HG03457 (cell line): ENCODE data around the gene CPA1.
"Not testable (repeated sequence)": the region's sequence is repeated elsewhere in the genome, so short reads cannot be mapped to it uniquely, and the experiment has no call there.

Experiments
- ATAC-seq: cut with Tn5 transposase; IDR thresholded peaks from one replicate; pipeline ENCODE4 v1.9.1; 2021; ENCODE audit warnings: moderate number of reproducible peaks; ENCODE audit not compliant: unreplicated experiment

CPA1 gene

DNA sequence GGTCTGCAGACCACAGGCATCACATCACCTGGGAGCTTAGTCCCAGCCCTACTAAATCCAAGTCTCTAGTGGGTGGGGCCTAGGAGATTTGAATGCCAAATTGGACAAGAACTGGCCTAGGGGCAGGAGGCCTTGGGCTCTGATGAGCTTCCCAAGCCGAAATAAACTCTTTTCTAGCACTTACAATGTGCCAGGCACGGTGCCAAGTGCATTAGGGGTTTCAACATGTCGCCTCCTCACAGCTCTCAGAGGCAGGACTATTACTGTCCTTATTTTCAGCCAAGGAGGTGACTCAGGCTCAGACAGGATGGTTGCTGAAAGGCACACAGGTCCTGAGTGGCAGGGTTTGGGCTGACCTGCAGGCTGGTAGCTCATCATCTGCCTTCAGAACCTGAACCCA lies 9.2 kb upstream of the CPA1 start:
- no peak for ATAC-seq

- no peak for ATAC-seq
Observed at GRCh38 chr7:130372402-130373165, 7.7 kb upstream of the CPA1 start.

DNA sequence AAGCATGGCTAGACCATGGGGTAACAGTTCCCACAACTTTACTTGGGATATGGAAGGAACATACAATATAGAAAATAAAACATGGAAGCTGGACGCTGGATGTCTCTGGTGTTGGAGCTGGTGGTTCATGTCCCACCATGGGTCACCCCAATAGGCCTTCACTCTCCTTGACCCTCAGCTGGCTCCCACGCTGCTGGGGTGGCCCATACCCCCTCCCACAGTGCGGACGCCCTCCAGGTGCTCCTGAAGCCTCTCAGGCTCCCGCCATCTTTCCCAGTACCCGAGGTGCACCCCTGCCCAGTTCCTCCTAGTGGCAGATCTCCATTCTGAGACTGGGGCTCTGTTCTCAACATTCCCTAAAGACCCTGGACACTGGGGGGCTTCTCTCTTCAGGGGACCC lies 5.8 kb upstream of the CPA1 start:
- no peak for ATAC-seq

GRCh38 chr7:130376461-130376860 lies 3.8 kb upstream of the CPA1 start:
- ATAC-seq: not testable (repeated sequence)

- no peak for ATAC-seq
Observed at GRCh38 chr7:130377178-130377577, 3.1 kb upstream of the CPA1 start.

GRCh38 chr7:130379019-130379418 lies 1.3 kb upstream of the CPA1 start:
- no peak for ATAC-seq

DNA sequence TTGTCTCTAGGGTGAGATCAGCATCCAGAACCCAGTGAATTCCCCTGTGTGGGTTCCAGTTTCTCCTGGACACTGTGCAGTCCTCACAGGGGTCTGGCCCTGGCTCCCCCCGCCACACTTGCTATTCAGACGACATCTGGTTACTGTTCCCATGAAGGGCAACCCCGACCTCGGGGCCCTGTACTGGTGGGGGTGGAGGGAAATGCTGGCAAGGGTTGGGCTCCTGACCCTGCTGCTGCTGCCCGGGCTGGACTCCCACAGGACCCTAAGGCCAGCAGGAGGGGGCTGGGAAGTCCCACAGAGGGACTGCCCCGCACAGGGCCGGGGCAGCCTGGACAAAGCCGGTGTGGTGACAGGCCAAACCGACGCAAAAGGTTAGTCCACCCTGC lies 768 bp upstream of the CPA1 start:
- no peak for ATAC-seq

GRCh38 chr7:130380861-130381455 lies 664 bp downstream of the CPA1 start:
- ATAC-seq: no peak

- ATAC-seq: no peak
Observed at GRCh38 chr7:130381468-130382312, 1.4 kb downstream of the CPA1 start.

DNA sequence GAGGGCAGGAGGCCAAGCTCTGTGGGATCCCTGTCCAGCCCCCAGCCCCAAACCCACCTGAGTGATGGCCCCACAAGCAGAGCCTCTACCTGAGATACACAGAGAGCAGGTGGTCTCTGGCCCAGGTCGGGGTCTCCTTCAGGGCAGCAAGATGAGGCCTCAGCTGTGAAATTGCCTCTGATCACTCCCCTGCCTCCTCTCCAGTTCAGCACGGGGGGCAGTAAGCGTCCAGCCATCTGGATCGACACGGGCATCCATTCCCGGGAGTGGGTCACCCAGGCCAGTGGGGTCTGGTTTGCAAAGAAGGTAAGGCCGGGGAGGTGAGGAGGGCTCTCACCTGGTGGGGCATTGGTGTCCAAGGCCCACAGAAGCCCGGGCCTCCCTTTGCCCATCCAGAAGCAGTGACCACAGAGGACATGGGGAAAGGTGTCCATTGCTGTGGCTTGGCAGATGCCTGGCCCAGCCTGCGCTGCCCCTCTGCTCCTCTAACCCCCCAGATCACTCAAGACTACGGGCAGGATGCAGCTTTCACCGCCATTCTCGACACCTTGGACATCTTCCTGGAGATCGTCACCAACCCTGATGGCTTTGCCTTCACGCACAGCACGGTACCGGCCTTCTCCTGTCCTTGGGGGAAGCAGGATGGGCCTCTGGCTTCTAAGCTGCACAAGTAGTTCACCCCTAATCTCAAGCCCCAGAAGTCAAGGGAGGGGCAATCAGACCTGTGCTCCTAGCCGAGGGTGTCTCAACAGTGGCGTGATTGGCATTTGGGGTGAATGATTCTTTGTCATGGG lies 3.1 kb downstream of the CPA1 start:
- no peak for ATAC-seq

DNA sequence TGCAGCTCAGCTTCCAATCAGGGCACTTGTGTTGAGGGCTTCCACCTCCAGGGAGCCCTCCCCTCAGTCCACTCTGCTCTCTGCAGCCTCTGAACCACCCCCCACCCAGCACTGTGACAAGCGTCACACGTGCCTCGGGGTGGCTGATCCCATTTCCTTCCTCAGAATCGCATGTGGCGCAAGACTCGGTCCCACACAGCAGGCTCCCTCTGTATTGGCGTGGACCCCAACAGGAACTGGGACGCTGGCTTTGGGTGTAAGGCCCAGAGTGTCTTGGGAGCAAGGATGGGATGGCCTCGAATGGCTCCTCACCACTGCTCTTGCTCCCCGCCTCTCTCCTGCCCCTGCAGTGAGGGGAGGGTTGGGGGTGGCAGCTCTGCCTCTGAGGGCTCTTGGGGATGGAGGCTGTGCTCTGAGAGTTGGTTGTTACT lies 4.1 kb downstream of the CPA1 start:
- no peak for ATAC-seq

DNA sequence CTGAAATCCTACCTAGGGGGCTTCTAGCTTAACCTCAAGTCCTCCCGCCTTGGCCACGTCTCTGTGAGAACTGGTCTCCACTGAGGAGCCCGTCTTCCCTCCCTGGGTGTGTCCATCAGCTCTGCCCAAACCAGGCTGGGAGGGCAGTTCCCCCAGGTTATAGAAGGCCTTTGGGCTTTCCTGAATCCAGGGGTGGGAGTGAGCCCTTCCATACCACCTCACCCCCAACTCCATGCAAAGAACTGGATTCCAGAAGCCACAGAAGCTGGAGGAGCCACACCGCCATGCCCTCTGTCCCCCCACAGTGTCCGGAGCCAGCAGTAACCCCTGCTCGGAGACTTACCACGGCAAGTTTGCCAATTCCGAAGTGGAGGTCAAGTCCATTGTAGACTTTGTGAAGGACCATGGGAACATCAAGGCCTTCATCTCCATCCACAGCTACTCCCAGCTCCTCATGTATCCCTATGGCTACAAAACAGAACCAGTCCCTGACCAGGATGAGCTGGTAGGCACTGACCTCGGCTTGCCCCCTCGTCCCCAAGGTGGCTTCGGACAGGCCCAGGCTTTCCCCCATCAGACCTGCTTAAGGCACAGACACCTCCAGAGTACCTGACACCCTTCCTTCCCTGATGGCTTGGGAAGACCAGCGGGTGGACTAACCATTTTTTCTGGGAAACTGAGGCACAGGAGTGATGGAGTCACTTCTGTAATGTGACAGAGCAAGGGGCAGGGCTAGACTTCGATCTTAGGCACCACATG lies 4.7 kb downstream of the CPA1 start:
- no peak for ATAC-seq

GRCh38 chr7:130385600-130386066 lies 5.3 kb downstream of the CPA1 start:
- ATAC-seq: no peak

DNA sequence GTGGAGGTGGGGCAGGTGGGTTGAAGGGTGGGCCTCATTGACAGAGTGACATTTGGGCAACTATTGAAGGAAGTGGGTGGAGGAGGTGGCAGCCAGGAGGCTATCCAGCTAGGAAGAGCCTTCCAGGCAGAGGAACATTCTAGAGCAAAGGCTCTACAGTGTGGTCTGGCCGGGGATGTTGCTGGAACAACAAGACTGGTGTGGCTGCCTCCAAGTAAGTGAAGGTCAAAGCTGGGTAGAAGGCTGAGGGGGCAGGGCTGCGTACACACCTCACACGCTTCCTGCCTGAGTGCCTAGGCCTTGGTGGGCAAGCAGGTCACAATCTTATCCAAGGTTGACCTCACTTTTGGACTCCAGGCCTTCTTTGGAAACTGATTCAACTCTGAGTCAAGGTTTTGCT lies 6.6 kb downstream of the CPA1 start:
- no peak for ATAC-seq

DNA sequence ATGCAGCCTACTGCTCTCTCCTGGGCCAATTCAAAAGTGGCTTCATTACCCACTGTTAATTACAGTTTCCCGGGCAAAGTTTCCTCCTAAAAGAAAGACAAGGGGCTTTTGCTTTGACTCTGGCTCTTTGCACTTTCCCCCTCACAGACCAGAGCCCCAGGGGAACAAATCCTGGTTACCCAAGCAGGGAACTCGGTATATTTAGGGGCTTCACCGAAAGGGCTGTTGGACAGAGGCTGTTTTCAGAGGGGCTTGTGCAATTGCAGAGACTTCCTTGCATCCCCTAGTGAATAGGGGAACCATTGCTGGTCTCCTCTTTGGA lies 7.0 kb downstream of the CPA1 start:
- no peak for ATAC-seq

- no peak for ATAC-seq
Observed at GRCh38 chr7:130387628-130388403, 7.5 kb downstream of the CPA1 start.

DNA sequence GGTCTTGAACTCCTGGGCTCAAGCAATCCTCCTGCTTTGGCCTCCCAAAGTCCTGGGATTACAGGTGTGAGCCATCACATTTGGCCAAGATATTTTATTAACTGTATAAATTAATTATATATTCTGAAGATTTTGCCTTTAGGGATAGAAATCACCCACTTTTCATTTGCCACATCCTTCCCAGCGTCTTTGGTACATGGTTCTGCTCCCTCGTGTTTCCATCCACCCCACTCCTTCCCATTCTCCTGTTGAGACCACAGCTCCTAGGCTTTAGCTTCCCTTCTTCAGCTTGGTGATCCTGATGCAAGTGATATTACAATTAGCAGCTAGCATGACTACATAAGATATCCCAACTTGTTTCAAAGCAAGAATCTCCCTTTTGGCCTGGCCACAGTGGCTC lies 8.4 kb downstream of the CPA1 start:
- no peak for ATAC-seq

- ATAC-seq: no peak
Observed at GRCh38 chr7:130390486-130390885, 10.2 kb downstream of the CPA1 start.

DNA sequence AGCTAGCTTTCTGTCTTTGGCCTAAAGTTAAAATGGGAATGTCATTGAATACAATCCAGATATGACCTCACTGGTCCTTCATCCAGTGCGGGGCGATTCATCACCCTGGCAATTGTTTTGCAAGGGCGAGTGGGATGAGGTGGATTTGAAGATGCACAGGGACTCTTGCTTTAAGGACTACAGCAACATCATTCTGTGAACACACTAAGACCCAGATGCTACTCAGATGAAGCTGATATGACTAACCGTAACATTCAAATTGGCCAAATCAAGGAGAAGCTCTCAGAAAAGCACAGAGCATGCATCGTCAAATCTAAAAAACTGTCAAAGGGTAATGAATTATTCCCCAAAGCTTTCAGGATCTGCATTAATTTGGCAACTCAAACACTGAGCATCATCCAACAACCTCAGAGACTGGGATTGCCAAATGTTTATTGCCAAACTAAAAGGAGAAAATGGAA lies 12.8 kb downstream of the CPA1 start:
- ATAC-seq: no peak
